Natural killer cell (primary cell): ENCODE results near the gene TENM4. TPM values are rescaled to one million over a fixed set of nuclear protein-coding genes. Genes with fewer than 3 reads are reported as not detected.

Experiments used
- ATAC-seq, 3 donors: fragments of 150-1000 bp in 2 of 3; fragments of 200-7000 bp in 1 of 3; cut with Tn5 transposase; 1 replicate in 1 of 3; 2 replicates in 2 of 3; pipeline ENCODE4 v1.10.0; 2021; ENCODE audit warnings: mild to moderate bottlenecking in 2 of 3, moderate library complexity in 2 of 3
- DNase-seq, 2 donors: peaks; one replicate each; pipeline versions ENCODE4 v3.0.0 to v3.0.0-alpha.2; 2013 to 2021; ENCODE audit warnings: mixed read lengths in 1 of 2
- H3K27ac ChIP-seq: one replicate; pipeline ENCODE4 v1.5.1; 2013; ENCODE audit warnings: mild to moderate bottlenecking, low read length
- H3K27me3 ChIP-seq: one replicate; pipeline ENCODE4 v1.6.1; 2013; ENCODE audit warnings: low read length; ENCODE audit not compliant: control insufficient read depth, insufficient read depth
- H3K36me3 ChIP-seq: one replicate; pipeline ENCODE4 v1.6.1; 2013; ENCODE audit warnings: low read length; ENCODE audit not compliant: control insufficient read depth, insufficient read depth
- H3K4me1 ChIP-seq: one replicate; pipeline ENCODE4 v1.6.1; 2013; ENCODE audit warnings: low read length; ENCODE audit not compliant: control insufficient read depth, insufficient read depth
- H3K4me3 ChIP-seq: one replicate; pipeline ENCODE4 v1.5.1; 2013; ENCODE audit warnings: low read length
- H3K9me3 ChIP-seq: one replicate; pipeline ENCODE4 v1.6.1; 2013; ENCODE audit warnings: low read length; ENCODE audit not compliant: control insufficient read depth, insufficient read depth
- H3K27ac Mint-ChIP-seq, 2 donors: one replicate each; pipeline ENCODE4 v1.8.0; 2022; ENCODE audit warnings: mild to moderate bottlenecking in 2 of 2, mixed read lengths in 2 of 2, moderate library complexity in 1 of 2
- H3K27me3 Mint-ChIP-seq, 2 donors: one replicate each; pipeline ENCODE4 v1.8.0; 2022; ENCODE audit warnings: low read depth in 2 of 2, mixed read lengths in 2 of 2
- H3K36me3 Mint-ChIP-seq: one replicate; pipeline ENCODE4 v1.8.0; 2022; ENCODE audit warnings: mixed read lengths
- H3K4me1 Mint-ChIP-seq, 2 donors: one replicate each; pipeline ENCODE4 v1.8.0; 2022; ENCODE audit warnings: mixed read lengths in 2 of 2
- H3K4me3 Mint-ChIP-seq: one replicate; pipeline ENCODE4 v1.8.0; 2022; ENCODE audit warnings: mild to moderate bottlenecking, moderate library complexity, mixed read lengths
- H3K9me3 Mint-ChIP-seq, 2 donors: one replicate each; pipeline ENCODE4 v1.8.0; 2022; ENCODE audit warnings: mixed read lengths in 2 of 2
- WGBS: methylation state at CpG from one replicate; pipeline ENCODE4 v1.1.7; 2013; ENCODE audit warnings: missing lambda C conversion rate; ENCODE audit not compliant: insufficient coverage; 5-methylcytosine and 5-hydroxymethylcytosine counted together
- intact Hi-C: fragments of 100-400 bp; cut with micrococcal nuclease; formaldehyde crosslinking; loops from one replicate; pipeline ENCODE4 v1.14.2; 2022
- total RNA-seq, 4 donors: library from RNA; stranded (reverse); fragments of 120-200 nt in 1 of 4; gene quantifications; one replicate each; pipeline versions ENCODE4 v1.2.3 to v1.2.4, GENCODE V29; 2013 to 2022
- TF ChIP-seq, protein P1 (sequence below): fragments of 200-600 bp; IDR thresholded peaks from one replicate; pipeline ENCODE4 v1.8.0; 2022; ENCODE audit warnings: antibody characterized with exemption

TENM4 gene
- total RNA-seq, 3 donors from 2014 or later (not counting 1 experiment from before 2014, with no cell fraction given): 0.63 to 0.75 TPM; not detected in 1

DNA sequence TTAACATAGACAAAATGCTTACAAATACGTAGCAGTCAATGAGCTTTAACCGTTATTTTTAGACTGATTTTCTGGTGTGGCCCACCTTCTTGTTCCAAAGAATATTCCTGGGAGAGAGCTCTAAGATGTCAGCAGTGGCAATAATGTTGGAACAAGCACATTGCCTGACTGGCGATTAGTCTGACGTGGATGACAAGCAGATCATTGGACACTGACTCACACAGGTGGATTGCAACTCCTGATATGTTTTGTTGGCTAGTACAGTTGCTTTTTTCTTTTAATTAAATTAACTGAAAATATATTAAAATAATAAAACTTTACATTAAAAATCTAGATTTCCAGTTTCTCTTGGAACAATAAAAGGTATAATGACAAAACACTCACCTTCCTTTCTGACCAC lies 78.0 kb downstream of the TENM4 start:
- Histone ChIP-seq H3K27me3 (no peaks in the 10 kb centered on the region), H3K36me3 (no peaks in the 10 kb centered on the region), H3K9me3 (no peaks in the 10 kb centered on the region), H3K27ac (no peak overlapping the region), H3K4me1 (no peaks in the 10 kb centered on the region), H3K4me3 (no peak overlapping the region)
- 86% methylated on average over 4 of the region's 4 CpGs for WGBS
- Mint-ChIP-seq H3K27ac (no peak overlapping the region), H3K9me3 (peaks cover 2 to 5% of the 10 kb centered on the region in 2 donors), H3K4me1 (no peaks in the 10 kb centered on the region), H3K27me3 (no peaks in the 10 kb centered on the region), H3K36me3 (no peaks in the 10 kb centered on the region), H3K4me3 (no peak overlapping the region)
- TF ChIP-seq, protein P1, sequence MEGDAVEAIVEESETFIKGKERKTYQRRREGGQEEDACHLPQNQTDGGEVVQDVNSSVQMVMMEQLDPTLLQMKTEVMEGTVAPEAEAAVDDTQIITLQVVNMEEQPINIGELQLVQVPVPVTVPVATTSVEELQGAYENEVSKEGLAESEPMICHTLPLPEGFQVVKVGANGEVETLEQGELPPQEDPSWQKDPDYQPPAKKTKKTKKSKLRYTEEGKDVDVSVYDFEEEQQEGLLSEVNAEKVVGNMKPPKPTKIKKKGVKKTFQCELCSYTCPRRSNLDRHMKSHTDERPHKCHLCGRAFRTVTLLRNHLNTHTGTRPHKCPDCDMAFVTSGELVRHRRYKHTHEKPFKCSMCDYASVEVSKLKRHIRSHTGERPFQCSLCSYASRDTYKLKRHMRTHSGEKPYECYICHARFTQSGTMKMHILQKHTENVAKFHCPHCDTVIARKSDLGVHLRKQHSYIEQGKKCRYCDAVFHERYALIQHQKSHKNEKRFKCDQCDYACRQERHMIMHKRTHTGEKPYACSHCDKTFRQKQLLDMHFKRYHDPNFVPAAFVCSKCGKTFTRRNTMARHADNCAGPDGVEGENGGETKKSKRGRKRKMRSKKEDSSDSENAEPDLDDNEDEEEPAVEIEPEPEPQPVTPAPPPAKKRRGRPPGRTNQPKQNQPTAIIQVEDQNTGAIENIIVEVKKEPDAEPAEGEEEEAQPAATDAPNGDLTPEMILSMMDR: no peak
- intact Hi-C loops: no loop called here
- DNase-seq: no peak
- no peak for ATAC-seq

DNA sequence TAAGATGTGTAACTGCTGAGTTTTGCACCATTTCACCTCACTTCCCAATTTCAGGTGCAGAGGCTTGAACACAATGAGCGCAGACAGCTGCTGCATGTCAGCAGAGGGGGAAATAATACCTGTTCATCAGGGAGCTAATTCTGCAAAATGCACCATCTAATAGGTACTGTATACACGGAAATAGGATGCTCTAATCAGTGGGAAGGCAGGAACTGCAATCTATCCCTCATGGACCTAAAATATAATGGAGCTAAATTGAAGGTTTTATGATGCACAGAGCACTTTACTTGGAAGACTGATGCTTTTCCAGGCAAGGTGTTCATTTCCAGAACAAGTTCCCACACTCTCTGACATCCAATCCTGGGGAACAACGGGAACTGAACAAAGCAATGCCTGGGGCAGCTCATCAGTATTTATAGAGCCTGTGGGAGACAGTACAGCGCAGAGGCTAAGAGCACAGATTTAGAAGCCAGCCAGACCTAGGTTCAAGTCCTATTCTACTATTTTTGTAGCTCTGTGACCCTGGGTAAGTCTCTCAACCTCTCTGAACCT lies 78.5 kb downstream of the TENM4 start:
- H3K4me1 Mint-ChIP-seq: no peaks in the 10 kb centered on the region
- intact Hi-C loops: no loop called here
- H3K36me3 Mint-ChIP-seq: no peaks in the 10 kb centered on the region
- WGBS: 85% methylated on average over 4 of the region's 4 CpGs
- H3K4me1 ChIP-seq: no peaks in the 10 kb centered on the region
- no peaks in the 10 kb centered on the region for H3K27me3 Mint-ChIP-seq
- H3K36me3 ChIP-seq: no peaks in the 10 kb centered on the region
- H3K4me3 ChIP-seq: no peak overlapping the region
- no peaks in the 10 kb centered on the region for H3K9me3 ChIP-seq
- peaks cover 2% of the 10 kb centered on the region in 2 donors for H3K9me3 Mint-ChIP-seq
- H3K27ac Mint-ChIP-seq: no peak overlapping the region
- DNase-seq (no peak), ATAC-seq (no peak)
- H3K27ac ChIP-seq: no peak overlapping the region
- H3K4me3 Mint-ChIP-seq: no peak overlapping the region
- TF ChIP-seq, protein P1: no peak
- no peaks in the 10 kb centered on the region for H3K27me3 ChIP-seq

DNA sequence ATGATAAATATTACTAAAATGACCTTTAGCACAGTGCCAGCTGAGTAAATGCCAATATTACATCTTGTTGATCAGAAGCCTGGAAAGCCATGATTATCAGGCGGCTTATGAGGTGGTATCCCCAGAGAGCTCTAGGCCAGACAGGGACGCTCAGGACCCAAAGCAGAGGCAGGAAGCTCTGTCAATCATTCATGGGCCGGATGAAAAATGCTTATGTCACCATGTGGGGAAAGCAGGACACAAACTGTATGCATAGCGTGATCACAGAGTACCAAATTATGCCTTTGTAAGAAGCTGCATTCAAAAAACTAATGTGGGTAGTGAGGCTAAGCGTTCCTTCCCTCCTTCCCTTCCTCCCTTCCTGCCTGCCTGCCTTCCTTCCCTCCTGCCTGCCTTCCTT lies 82.6 kb downstream of the TENM4 start:
- no peaks in the 10 kb centered on the region for H3K36me3 ChIP-seq
- ATAC-seq: no peak
- no peak overlapping the region for H3K4me3 Mint-ChIP-seq
- H3K9me3 ChIP-seq: no peaks in the 10 kb centered on the region
- TF ChIP-seq, protein P1: no peak
- no peaks in the 10 kb centered on the region for H3K27me3 ChIP-seq
- H3K9me3 Mint-ChIP-seq: peaks cover 0 to 2% of the 10 kb centered on the region in 2 donors
- H3K36me3 Mint-ChIP-seq: no peaks in the 10 kb centered on the region
- H3K4me1 ChIP-seq: no peaks in the 10 kb centered on the region
- no peak overlapping the region for H3K27ac ChIP-seq
- WGBS: 55% methylated on average over 5 of the region's 5 CpGs
- H3K27ac Mint-ChIP-seq: no peak overlapping the region
- intact Hi-C loops: no loop called here
- no peak for DNase-seq
- no peak overlapping the region for H3K4me3 ChIP-seq
- no peaks in the 10 kb centered on the region for H3K4me1 Mint-ChIP-seq
- H3K27me3 Mint-ChIP-seq: no peaks in the 10 kb centered on the region

DNA sequence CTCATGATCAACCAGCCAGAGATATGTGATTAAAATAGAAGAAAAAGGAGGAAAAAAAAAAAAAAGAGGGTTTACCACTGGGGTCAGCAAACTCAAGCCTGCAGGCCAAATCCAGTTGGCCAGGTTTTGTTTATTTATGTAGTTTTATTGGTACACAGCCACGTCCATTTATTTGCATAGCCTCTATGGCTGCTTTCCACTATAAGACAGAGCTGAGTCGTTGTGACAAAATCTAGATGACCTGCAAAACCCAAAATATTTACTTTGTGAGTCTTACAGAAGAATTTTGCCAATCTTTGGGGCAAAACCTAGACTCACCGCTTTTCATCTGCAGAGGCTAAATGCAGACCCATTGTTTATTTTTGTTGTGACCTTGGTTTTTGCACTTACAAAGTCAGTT lies 87.1 kb downstream of the TENM4 start:
- Histone ChIP-seq H3K27ac (no peak overlapping the region), H3K27me3 (no peaks in the 10 kb centered on the region), H3K4me1 (no peaks in the 10 kb centered on the region), H3K36me3 (no peaks in the 10 kb centered on the region), H3K9me3 (no peaks in the 10 kb centered on the region), H3K4me3 (no peak overlapping the region)
- TF ChIP-seq, protein P1: no peak
- Mint-ChIP-seq H3K4me1 (no peaks in the 10 kb centered on the region), H3K27me3 (no peaks in the 10 kb centered on the region), H3K27ac (no peak overlapping the region), H3K9me3 (peaks cover 2 to 4% of the 10 kb centered on the region in 2 donors), H3K36me3 (no peaks in the 10 kb centered on the region), H3K4me3 (no peak overlapping the region)
- intact Hi-C loops: no loop called here
- 72% methylated on average over 3 of the region's 3 CpGs for WGBS
- ATAC-seq (no peak), DNase-seq (no peak)
